OCI-LY3 (cell line): ENCODE data around the gene TALDO1.

Source experiments
- H2AFZ ChIP-seq: fragments of 200-600, 300-600 bp; shearing (Covaris generic); 2 replicates; pipeline ENCODE4 v1.6.0; 2014; ENCODE audit warnings: antibody characterized with exemption, low read depth, low read length
- H3K27ac ChIP-seq: fragments of 200-600, 300-600 bp; sonication (generic); 2 replicates; pipeline ENCODE4 v1.5.1; 2014; ENCODE audit warnings: mild to moderate bottlenecking, low read length, moderate library complexity, mixed read lengths
- H3K27me3 ChIP-seq: fragments of 200-600, 300-600 bp; sonication (generic); 2 replicates; pipeline ENCODE4 v1.6.1; 2014; ENCODE audit warnings: low read depth, low read length, mixed read lengths
- H3K36me3 ChIP-seq: fragments of 200-600, 300-600 bp; sonication (generic); replicated peaks from 2 replicates; pipeline ENCODE3; 2014; ENCODE audit warnings: low read depth, low read length, mixed read lengths
- H3K4me1 ChIP-seq: fragments of 300-600, 200-600 bp; sonication (generic); 2 replicates; pipeline ENCODE4 v1.6.1; 2014; ENCODE audit warnings: low read length, mixed read lengths
- H3K4me2 ChIP-seq: fragments of 200-600, 300-600 bp; sonication (generic); 2 replicates; pipeline ENCODE4 v1.6.1; 2014; ENCODE audit warnings: low read length, mixed read lengths
- H3K4me3 ChIP-seq: fragments of 300-600, 200-600 bp; sonication (generic); 2 replicates; pipeline ENCODE4 v1.5.1; 2014; ENCODE audit warnings: antibody characterized with exemption, mild to moderate bottlenecking, low read length, moderate library complexity
- H3K79me2 ChIP-seq: fragments of 300-600, 200-600 bp; shearing (Covaris generic); 2 replicates; pipeline ENCODE4 v1.6.1; 2014; ENCODE audit warnings: mild to moderate bottlenecking, low read length, mixed read lengths
- H3K9ac ChIP-seq: fragments of 300-600, 200-600 bp; shearing (Covaris generic); 2 replicates; pipeline ENCODE4 v1.6.0; 2014; ENCODE audit warnings: mild to moderate bottlenecking, low read length, moderate library complexity
- H3K9me3 ChIP-seq: fragments of 200-600, 300-600 bp; shearing (Covaris generic); 2 replicates; pipeline ENCODE4 v1.6.1; 2014; ENCODE audit warnings: low read length, mixed read lengths; ENCODE audit not compliant: insufficient read depth
- H4K20me1 ChIP-seq: fragments of 200-600, 300-600 bp; sonication (generic); 2 replicates; pipeline ENCODE4 v1.6.1; 2016; ENCODE audit warnings: low read length, mixed read lengths; ENCODE audit not compliant: insufficient read depth
- CTCF ChIP-seq: fragments of 200-600, 300-600 bp; sonication (generic); IDR thresholded peaks from 2 replicates; pipeline ENCODE4 v1.5.1; 2014; ENCODE audit warnings: antibody characterized with exemption, low read length, low read depth
- EZH2phosphoT487 ChIP-seq: fragments of 200-600 bp; shearing (Covaris generic); IDR thresholded peaks from 2 replicates; pipeline ENCODE4 v1.6.1; 2018; ENCODE audit warnings: antibody characterized with exemption, mixed run types, low read depth

TALDO1 gene

GRCh38 chr11:799641-800316 lies 52.5 kb downstream of the TALDO1 start:
- H3K9me3 ChIP-seq, result no peaks in the 10 kb centered on the region
- H3K36me3 ChIP-seq, result no peaks in the 10 kb centered on the region
- no peak overlapping the region for H3K27ac ChIP-seq
- H3K4me1 ChIP-seq, result peaks cover 20% of the 10 kb centered on the region
- no peak overlapping the region for H3K4me3 ChIP-seq
- no peak for TF ChIP-seq CTCF
- no peak overlapping the region for H3K4me2 ChIP-seq
- peaks cover 4% of the 10 kb centered on the region; the same call in 1 of the 2 replicates for H4K20me1 ChIP-seq
- no peaks in the 10 kb centered on the region for H3K27me3 ChIP-seq
- H3K9ac ChIP-seq, result no peak overlapping the region
- H3K79me2 ChIP-seq, result peaks cover 28% of the 10 kb centered on the region
- H2AFZ ChIP-seq, result no peak overlapping the region

- H3K4me1 ChIP-seq, result peaks cover 18% of the 10 kb centered on the region
- no peaks in the 10 kb centered on the region for H3K27me3 ChIP-seq
- no peak overlapping the region for H2AFZ ChIP-seq
- no peaks in the 10 kb centered on the region for H3K36me3 ChIP-seq
- H3K79me2 ChIP-seq, result peaks cover 21% of the 10 kb centered on the region
- no peak overlapping the region for H3K4me2 ChIP-seq
- TF ChIP-seq CTCF (no peak), EZH2phosphoT487 (no peak)
- no peaks in the 10 kb centered on the region for H3K9me3 ChIP-seq
- no peak overlapping the region for H3K27ac ChIP-seq
- H3K4me3 ChIP-seq, result no peak overlapping the region
- peaks cover 4% of the 10 kb centered on the region; the same call in 1 of the 2 replicates for H4K20me1 ChIP-seq
- H3K9ac ChIP-seq, result no peak overlapping the region
These were observed 53.2 kb downstream of the TALDO1 start for GRCh38 chr11:800473-800872.

GRCh38 chr11:801097-801780 lies 54.0 kb downstream of the TALDO1 start:
- peaks cover 15% of the 10 kb centered on the region for H3K79me2 ChIP-seq
- peaks cover 4% of the 10 kb centered on the region; the same call in 1 of the 2 replicates for H4K20me1 ChIP-seq
- TF ChIP-seq EZH2phosphoT487 (no peak), CTCF (no peak)
- peaks cover 19% of the 10 kb centered on the region for H3K4me1 ChIP-seq
- no peak overlapping the region for H2AFZ ChIP-seq
- H3K27ac ChIP-seq, result no peak overlapping the region
- no peak overlapping the region for H3K4me2 ChIP-seq
- H3K27me3 ChIP-seq, result no peaks in the 10 kb centered on the region
- H3K9ac ChIP-seq, result no peak overlapping the region
- no peaks in the 10 kb centered on the region for H3K36me3 ChIP-seq
- no peaks in the 10 kb centered on the region for H3K9me3 ChIP-seq
- H3K4me3 ChIP-seq, result no peak overlapping the region

GRCh38 chr11:802018-802617 lies 54.9 kb downstream of the TALDO1 start:
- no peaks in the 10 kb centered on the region for H3K36me3 ChIP-seq
- no peaks in the 10 kb centered on the region for H3K27me3 ChIP-seq
- no peak overlapping the region for H3K9ac ChIP-seq
- H3K79me2 ChIP-seq, result peaks cover 6% of the 10 kb centered on the region; the same call in 1 of the 2 replicates
- H3K4me2 ChIP-seq, result no peak overlapping the region
- H3K4me1 ChIP-seq, result peaks cover 12% of the 10 kb centered on the region; the same call in 1 of the 2 replicates
- no peak overlapping the region for H2AFZ ChIP-seq
- no peak overlapping the region for H3K27ac ChIP-seq
- H3K4me3 ChIP-seq, result no peak overlapping the region
- no peaks in the 10 kb centered on the region for H3K9me3 ChIP-seq
- H4K20me1 ChIP-seq, result no peaks in the 10 kb centered on the region
- TF ChIP-seq EZH2phosphoT487 (no peak), CTCF (no peak)
